GM23338 (cell line): Measurements from ENCODE around the gene PLXND1. TPM values are rescaled to one million over a fixed set of nuclear protein-coding genes. Genes with fewer than 3 reads are reported as not detected.
A peak's percentile ranks its signal among the peaks of the same experiment; 100 is the strongest.

ENCODE experiments used
- ATAC-seq: fragments of 200-7000 bp; cut with Tn5 transposase; 3 replicates; pipeline ENCODE4 v1.9.1; 2020
- DNase-seq: peaks from one replicate; pipeline ENCODE4 v3.0.0-alpha.2; 2015; ENCODE audit warnings: low spot score
- H2AFZ ChIP-seq: fragments of 200-600 bp; sonication (generic); 2 replicates; pipeline ENCODE4 v1.8.0; 2016; ENCODE audit warnings: antibody characterized with exemption, mild to moderate bottlenecking, moderate library complexity
- H3F3A ChIP-seq: fragments of 200-600 bp; sonication (generic); replicated peaks from 2 replicates; pipeline ENCODE4 v1.8.0; 2017; ENCODE audit warnings: antibody characterized with exemption, mixed run types, low read depth
- H3K27ac ChIP-seq: fragments of 200-600 bp; sonication (generic); 2 replicates; pipeline ENCODE4 v1.6.1; 2016; ENCODE audit warnings: low read depth
- H3K27me3 ChIP-seq: fragments of 200-600 bp; sonication (generic); 2 replicates; pipeline ENCODE4 v1.8.0; 2016; ENCODE audit warnings: mild to moderate bottlenecking, mixed run types, moderate library complexity; ENCODE audit not compliant: insufficient read depth
- H3K36me3 ChIP-seq: fragments of 200-600 bp; sonication (generic); 2 replicates; pipeline ENCODE4 v1.8.0; 2016; ENCODE audit warnings: mild to moderate bottlenecking; ENCODE audit not compliant: insufficient read depth
- H3K4me1 ChIP-seq: fragments of 200-600 bp; sonication (generic); 2 replicates; pipeline ENCODE4 v1.8.0; 2016; ENCODE audit warnings: mild to moderate bottlenecking, moderate library complexity; ENCODE audit not compliant: insufficient read depth
- H3K4me2 ChIP-seq: fragments of 200-600 bp; sonication (generic); 2 replicates; pipeline ENCODE4 v1.7.1; 2017; ENCODE audit warnings: mixed run types
- H3K4me3 ChIP-seq: fragments of 200-600 bp; sonication (generic); 2 replicates; pipeline ENCODE4 v1.6.1; 2016; ENCODE audit warnings: mixed run types
- H3K79me2 ChIP-seq: fragments of 200-600 bp; sonication (generic); replicated peaks from 2 replicates; pipeline ENCODE4 v1.8.0; 2017; ENCODE audit warnings: mild to moderate bottlenecking; ENCODE audit not compliant: insufficient read depth
- H3K9me2 ChIP-seq: fragments of 200-600 bp; sonication (generic); 2 replicates; pipeline ENCODE4 v1.8.0; 2017; ENCODE audit not compliant: insufficient read depth
- H4K20me1 ChIP-seq: fragments of 200-600 bp; sonication (generic); replicated peaks from 2 replicates; pipeline ENCODE4 v1.8.0; 2017; ENCODE audit warnings: mild to moderate bottlenecking; ENCODE audit not compliant: insufficient read depth
- H3K27ac Mint-ChIP-seq: 2 replicates; pipeline ENCODE4 v1.8.0; 2020; ENCODE audit warnings: inconsistent platforms, mild to moderate bottlenecking, moderate library complexity, mixed read lengths
- H3K27me3 Mint-ChIP-seq: 3 replicates; pipeline ENCODE4 v1.8.0; 2022; ENCODE audit warnings: low read depth, mild to moderate bottlenecking, moderate library complexity, mixed read lengths, inconsistent platforms; ENCODE audit not compliant: insufficient read depth, poor library complexity
- H3K36me3 Mint-ChIP-seq: 3 replicates; pipeline ENCODE4 v1.8.0; 2021; ENCODE audit warnings: low read depth, mild to moderate bottlenecking, inconsistent platforms, moderate library complexity, mixed read lengths
- H3K4me1 Mint-ChIP-seq: 3 replicates; pipeline ENCODE4 v1.8.0; 2020; ENCODE audit warnings: mild to moderate bottlenecking, inconsistent platforms, mixed read lengths
- H3K4me3 Mint-ChIP-seq: 3 replicates; pipeline ENCODE4 v1.8.0; 2021; ENCODE audit warnings: moderate library complexity, mild to moderate bottlenecking, inconsistent platforms, mixed read lengths
- H3K9me3 Mint-ChIP-seq: 3 replicates; pipeline ENCODE4 v1.8.0; 2020; ENCODE audit warnings: moderate library complexity, mild to moderate bottlenecking, inconsistent platforms, mixed read lengths
- CREB1 ChIP-seq: fragments of 250-450 bp; sonication (Bioruptor Pico); IDR thresholded peaks from 2 replicates; pipeline ENCODE4 v1.5.0; 2020; ENCODE audit warnings: low read depth, mild to moderate bottlenecking, moderate library complexity
- EZH2 ChIP-seq: fragments of 200-600 bp; sonication (generic); IDR thresholded peaks from one replicate; pipeline ENCODE4 v1.8.0; 2017; ENCODE audit warnings: antibody characterized with exemption, mild to moderate bottlenecking, low read depth; ENCODE audit not compliant: unreplicated experiment
- NANOG ChIP-seq: IDR thresholded peaks from 2 replicates; pipeline ENCODE4 v1.6.1; 2016; ENCODE audit warnings: antibody characterized with exemption, borderline replicate concordance
- REST ChIP-seq: IDR thresholded peaks from one replicate; pipeline ENCODE4 v1.6.1; 2018; ENCODE audit warnings: antibody characterized with exemption; ENCODE audit not compliant: unreplicated experiment
- ZNF114 ChIP-seq: fragments of 250-450 bp; sonication (Bioruptor Pico); IDR thresholded peaks from 2 replicates; pipeline ENCODE4 v1.5.0; 2020; ENCODE audit warnings: mild to moderate bottlenecking, moderate library complexity
- ZNF462 ChIP-seq: fragments of 250-450 bp; sonication (Bioruptor Pico); IDR thresholded peaks from 2 replicates; pipeline ENCODE4 v1.5.0; 2020; ENCODE audit warnings: mild to moderate bottlenecking, moderate library complexity
- polyA plus RNA-seq: library from polyadenylated mRNA; unstranded; fragments of >200 nt; fragmentation: Nextera tagmentation; extraction: Ambion mirVana; gene quantifications from 2 replicates; pipeline ENCODE4 v1.2.1, GENCODE V29; 2016
- total RNA-seq: library from RNA; depleted of rRNA; stranded (reverse); fragments of >200 nt; shearing (Covaris generic); gene quantifications from 2 replicates; pipeline ENCODE4 v1.2.3, GENCODE V29; 2014

PLXND1 gene
- total and polyA plus RNA-seq, 2 experiments from 2014 or later: 13.3 to 60.4 TPM

- no peaks in the 10 kb centered on the region for H3K9me2 ChIP-seq
- H3K4me3 ChIP-seq: no peak within 1 kb of the TSS
- no peak within 1 kb of the TSS for H3K27ac ChIP-seq
- Mint-ChIP-seq H3K27ac (no peak within 1 kb of the TSS), H3K27me3 (peaks cover 10% of the 10 kb centered on the region), H3K4me3 (no peak within 1 kb of the TSS; the same call in 2 of the 3 replicates), H3K4me1 (peaks cover 20% of the 10 kb centered on the region), H3K36me3 (no peaks in the 10 kb centered on the region), H3K9me3 (no peaks in the 10 kb centered on the region)
- ATAC-seq (peak; percentile 65), DNase-seq (no peak)
- no peaks in the 10 kb centered on the region for H3K36me3 ChIP-seq
- H4K20me1 ChIP-seq: no peaks in the 10 kb centered on the region
- no peaks in the 10 kb centered on the region for H3F3A ChIP-seq
- 0 out of 2 replicates have a peak, but pooled peaks cover 13% of the 10 kb centered on the region for H3K4me1 ChIP-seq
- TF ChIP-seq REST (no peak), NANOG (no peak), CREB1 (CRISPR knock-in tag) (no peak), ZNF114 (no peak), ZNF462 (no peak), EZH2 (no peak)
- H3K4me2 ChIP-seq: no peak within 1 kb of the TSS
- no peaks in the 10 kb centered on the region for H3K27me3 ChIP-seq
- H3K79me2 ChIP-seq: no peaks in the 10 kb centered on the region
- peak within 1 kb of the TSS; percentile 28; the same call in 1 of the 2 replicates for H2AFZ ChIP-seq
These were observed 63.2 kb downstream of the PLXND1 start, which contains the start of gene H1-8 for GRCh38 chr3:129543156-129543790. H1-8 (plus strand) TSS chr3:129543175; CDS start chr3:129543219, 44 bp downstream.
